Psoas muscle (tissue), 8 donors: ENCODE measurements around the gene EIPR1. TPM values are rescaled to one million over a fixed set of nuclear protein-coding genes. Genes with fewer than 3 reads are reported as not detected.

Source experiments
- ATAC-seq, 4 donors: fragments of 200-7000 bp; cut with Tn5 transposase; one replicate each; pipeline ENCODE4 v1.9.1; 2020; ENCODE audit warnings: moderate library complexity in 3 of 4, mild to moderate bottlenecking in 2 of 4
- DNase-seq, 2 donors: peaks; one replicate each; pipeline ENCODE4 v3.0.0-alpha.2; 2020
- H3K27ac ChIP-seq: fragments of 200-600 bp; one replicate; pipeline ENCODE4 v1.8.0; 2022
- H3K27me3 ChIP-seq, 3 donors: fragments of 200-600 bp in 1 of 3; one replicate each; pipeline versions ENCODE4 v1.6.1 to v1.8.0; 2013 to 2022; ENCODE audit warnings: low read length in 2 of 3, mild to moderate bottlenecking in 2 of 3, moderate library complexity in 1 of 3; ENCODE audit not compliant: insufficient read depth in 3 of 3
- H3K36me3 ChIP-seq, 2 donors: fragments of 200-600 bp in 1 of 2; one replicate each; pipeline versions ENCODE4 v1.6.1 to v1.8.0; 2013 to 2022; ENCODE audit warnings: low read depth in 1 of 2, mild to moderate bottlenecking in 1 of 2, moderate library complexity in 1 of 2; ENCODE audit not compliant: insufficient read depth in 1 of 2
- H3K4me1 ChIP-seq: fragments of 200-600 bp; one replicate; pipeline ENCODE4 v1.8.0; 2022
- H3K4me3 ChIP-seq: fragments of 200-600 bp; one replicate; pipeline ENCODE4 v1.8.0; 2022; ENCODE audit warnings: mild to moderate bottlenecking
- H3K9me3 ChIP-seq: fragments of 200-600 bp; one replicate; pipeline ENCODE4 v1.8.0; 2022
- CTCF ChIP-seq: fragments of 200-600 bp; IDR thresholded peaks from one replicate; pipeline ENCODE4 v1.8.0; 2022; ENCODE audit warnings: antibody characterized with exemption
- WGBS, 3 donors: extraction: QIAGEN DNeasy Blood & Tissue Kit; methylation state at CpG; one replicate each; pipeline versions ENCODE4 v1.1.6 to v1.1.7; 2013; 5-methylcytosine and 5-hydroxymethylcytosine counted together
- intact Hi-C, 2 donors: fragments of 100-400 bp; cut with DNase I; formaldehyde crosslinking; loops; one replicate each; pipeline versions ENCODE4 v1.11.0 to v1.14.2; 2022
- polyA plus RNA-seq, 3 donors: library from polyadenylated mRNA; stranded (reverse); fragments of 200-250 nt; gene quantifications; one replicate each; pipeline ENCODE4 v1.2.3, GENCODE V29; 2013
- total RNA-seq, 4 donors: library from RNA; stranded (reverse); fragmentation: NEBNext Ultra II Directional in 2 of 4; extraction: Animal tissue kit (Norgen Biotek cat#: 25700) in 2 of 4; gene quantifications; one replicate each; pipeline versions ENCODE4 v1.2.1 to v1.2.4, GENCODE V29; 2021 to 2023
- donor health status: healthy with polysubstance abuse.
- donor health status: DM: no; HTN: no; CAD: no; lungs with moderate emphysema.
- donor health status: Bipolar disorder and iron deficiency.
- donor health status: healthy.
- donor health status: DM: yes; HTN: yes; CAD: no.
- donor health status: DM: no; HTN: no; CAD: no.
- donor health status: DM: no; HTN: no; CAD: no.
- donor health status: DM: yes; HTN: yes; CAD: no.

EIPR1 gene
- total and polyA plus RNA-seq, 7 donors, result 9.7 to 42.1 (median 12.5) TPM

- Histone ChIP-seq H3K27me3 (no peaks in the 10 kb centered on the region), H3K27ac (no peak overlapping the region), H3K9me3 (no peaks in the 10 kb centered on the region), H3K36me3 (peaks cover 0 to 9% of the 10 kb centered on the region in 2 donors), H3K4me3 (no peak overlapping the region), H3K4me1 (peaks cover 2% of the 10 kb centered on the region)
- TF ChIP-seq CTCF, result no peak
- no peak for ATAC-seq
- intact Hi-C loops, result no loop called here
- no peak for DNase-seq
- WGBS, 3 donors, result 96 to 98% (median 96%) methylated on average over 11 of the region's 11 CpGs
Measured at GRCh38 chr2:3198119-3198518, 179.5 kb downstream of the EIPR1 start.

- H3K4me1 ChIP-seq, result peaks cover 4% of the 10 kb centered on the region
- H3K4me3 ChIP-seq, result no peak overlapping the region
- intact Hi-C loops, result no loop called here
- peaks cover 0 to 11% of the 10 kb centered on the region in 2 donors for H3K36me3 ChIP-seq
- no peak for ATAC-seq
- H3K27ac ChIP-seq, result no peak overlapping the region
- H3K27me3 ChIP-seq, result no peaks in the 10 kb centered on the region
- TF ChIP-seq CTCF, result no peak
- no peaks in the 10 kb centered on the region for H3K9me3 ChIP-seq
- 76 to 78% (median 76%) methylated on average over 12 of the region's 12 CpGs for WGBS, 3 donors
- no peak for DNase-seq
Measured at GRCh38 chr2:3197308-3197707, 180.3 kb downstream of the EIPR1 start.

GRCh38 chr2:3196716-3197115, 180.9 kb downstream of the EIPR1 start:
- Histone ChIP-seq H3K9me3 (no peaks in the 10 kb centered on the region), H3K36me3 (peaks cover 0 to 16% of the 10 kb centered on the region in 2 donors), H3K4me1 (peaks cover 4% of the 10 kb centered on the region), H3K4me3 (no peak overlapping the region), H3K27me3 (no peaks in the 10 kb centered on the region), H3K27ac (no peak overlapping the region)
- TF ChIP-seq CTCF, result no peak
- ATAC-seq (no peak), DNase-seq (no peak)
- 86 to 93% (median 89%) methylated on average over 16 of the region's 16 CpGs for WGBS, 3 donors
- intact Hi-C loops, result no loop called here

- H3K27ac ChIP-seq, result no peak overlapping the region
- H3K4me3 ChIP-seq, result no peak overlapping the region
- TF ChIP-seq CTCF, result no peak
- DNase-seq (no peak), ATAC-seq (no peak)
- H3K9me3 ChIP-seq, result no peaks in the 10 kb centered on the region
- H3K4me1 ChIP-seq, result peaks cover 4% of the 10 kb centered on the region
- intact Hi-C loops, result no loop called here
- WGBS, 3 donors, result 87 to 93% (median 88%) methylated on average over 21 of the region's 21 CpGs
- H3K27me3 ChIP-seq, result no peaks in the 10 kb centered on the region
- peaks cover 0 to 19% of the 10 kb centered on the region in 2 donors for H3K36me3 ChIP-seq
Measured at GRCh38 chr2:3195641-3196476, 181.8 kb downstream of the EIPR1 start.
